Globus pallidus (tissue), 1 donor: ENCODE measurements around the gene ARFRP1.
"Not testable (repeated sequence)": the region's sequence is repeated elsewhere in the genome, so short reads cannot be mapped to it uniquely, and the experiment has no call there.

Source experiments
- DNase-seq: peaks from one replicate; pipeline ENCODE4 v3.0.0-alpha.2; 2015; ENCODE audit warnings: low spot score

ARFRP1 gene

GRCh38 chr20:63675681-63676368 lies 32.0 kb downstream of the ARFRP1 start:
- DNase-seq, result no peak

DNA sequence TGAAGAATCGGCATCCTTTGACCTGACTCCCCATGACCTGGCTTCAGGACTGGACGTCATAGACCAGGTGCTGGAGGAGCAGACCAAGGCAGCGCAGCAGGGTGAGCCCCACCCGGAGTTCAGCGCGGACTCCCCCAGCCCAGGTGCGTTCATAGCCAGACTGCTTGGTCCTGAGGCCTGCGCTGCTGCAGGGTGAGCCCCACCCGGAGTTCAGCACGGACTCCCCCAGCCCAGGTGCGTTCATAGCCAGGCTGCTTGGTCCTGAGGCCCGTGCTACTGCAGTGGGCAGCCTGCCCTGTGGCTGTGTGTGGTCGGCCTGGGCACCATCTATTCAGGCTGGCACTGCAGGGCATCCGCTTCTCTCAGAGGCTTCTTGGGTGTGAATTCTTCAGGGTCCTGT lies 33.8 kb downstream of the ARFRP1 start:
- DNase-seq, result no peak

GRCh38 chr20:63672666-63673065 lies 35.1 kb downstream of the ARFRP1 start:
- no peak for DNase-seq

DNA sequence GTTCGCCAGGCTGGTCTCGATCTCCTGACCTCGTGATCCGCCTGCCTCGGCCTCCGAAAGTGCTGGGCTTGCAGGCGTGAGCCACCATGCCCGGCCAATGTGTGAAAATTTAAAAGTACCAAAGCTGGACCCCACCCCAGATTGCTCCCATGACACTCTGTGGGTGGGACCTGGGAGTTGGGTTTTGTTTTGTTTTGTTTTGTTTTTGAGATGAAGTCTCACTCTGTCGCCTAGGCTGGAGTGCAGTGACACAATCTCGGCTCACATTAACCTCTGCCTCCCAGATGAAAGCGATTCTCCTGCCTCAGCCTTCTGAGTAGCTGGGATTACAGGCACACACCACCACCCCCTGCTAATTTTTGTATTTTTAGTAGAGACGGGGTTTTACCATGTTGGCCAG lies 36.1 kb downstream of the ARFRP1 start:
- not testable (repeated sequence) for DNase-seq

GRCh38 chr20:63668351-63668750 lies 39.4 kb downstream of the ARFRP1 start:
- no peak for DNase-seq

DNA sequence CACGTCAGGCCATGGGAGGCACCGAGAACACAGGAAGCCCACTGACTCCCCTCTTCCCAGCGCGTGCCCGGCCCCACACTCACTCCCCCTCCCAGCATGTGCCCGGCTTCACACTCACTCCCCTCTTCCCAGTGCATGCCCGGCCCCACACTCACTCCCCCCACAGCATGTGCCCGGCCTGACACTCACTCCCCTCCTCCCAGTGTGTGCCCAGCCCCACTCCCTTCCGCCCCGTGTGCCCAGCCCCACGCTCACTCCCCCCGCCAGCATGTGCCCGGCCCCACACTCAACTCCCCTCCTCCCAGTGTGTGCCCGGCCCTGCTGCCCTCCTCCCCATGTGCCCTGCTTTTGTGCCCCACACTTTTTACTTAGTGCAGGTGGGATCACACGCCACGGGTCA lies 39.9 kb downstream of the ARFRP1 start:
- no peak for DNase-seq

- no peak for DNase-seq
Observed at GRCh38 chr20:63665708-63666107, 42.1 kb downstream of the ARFRP1 start.

- DNase-seq, result no peak
Observed at GRCh38 chr20:63664861-63665594, 42.7 kb downstream of the ARFRP1 start.

GRCh38 chr20:63664143-63664851 lies 43.5 kb downstream of the ARFRP1 start:
- no peak for DNase-seq

- DNase-seq, result no peak
Observed at GRCh38 chr20:63663332-63664066, 44.3 kb downstream of the ARFRP1 start.

DNA sequence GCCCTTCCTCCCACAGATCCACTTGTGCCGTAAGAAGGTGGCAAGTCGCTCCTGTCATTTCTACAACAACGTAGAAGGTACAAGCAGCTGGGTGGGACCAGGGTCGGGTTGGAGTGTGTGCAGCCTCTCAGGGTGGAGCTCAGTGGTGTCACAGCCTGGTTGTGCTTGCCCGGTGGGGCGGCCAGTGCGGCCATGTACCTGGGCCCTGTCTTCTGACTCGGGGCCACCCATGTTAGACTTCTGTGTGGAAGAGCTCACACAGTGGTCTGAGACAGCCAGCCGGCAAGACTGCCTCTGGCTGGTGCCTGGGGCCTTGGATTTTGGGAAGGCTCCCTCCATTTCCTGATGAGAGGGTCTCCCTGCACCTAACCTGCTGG lies 45.0 kb downstream of the ARFRP1 start:
- no peak for DNase-seq

DNA sequence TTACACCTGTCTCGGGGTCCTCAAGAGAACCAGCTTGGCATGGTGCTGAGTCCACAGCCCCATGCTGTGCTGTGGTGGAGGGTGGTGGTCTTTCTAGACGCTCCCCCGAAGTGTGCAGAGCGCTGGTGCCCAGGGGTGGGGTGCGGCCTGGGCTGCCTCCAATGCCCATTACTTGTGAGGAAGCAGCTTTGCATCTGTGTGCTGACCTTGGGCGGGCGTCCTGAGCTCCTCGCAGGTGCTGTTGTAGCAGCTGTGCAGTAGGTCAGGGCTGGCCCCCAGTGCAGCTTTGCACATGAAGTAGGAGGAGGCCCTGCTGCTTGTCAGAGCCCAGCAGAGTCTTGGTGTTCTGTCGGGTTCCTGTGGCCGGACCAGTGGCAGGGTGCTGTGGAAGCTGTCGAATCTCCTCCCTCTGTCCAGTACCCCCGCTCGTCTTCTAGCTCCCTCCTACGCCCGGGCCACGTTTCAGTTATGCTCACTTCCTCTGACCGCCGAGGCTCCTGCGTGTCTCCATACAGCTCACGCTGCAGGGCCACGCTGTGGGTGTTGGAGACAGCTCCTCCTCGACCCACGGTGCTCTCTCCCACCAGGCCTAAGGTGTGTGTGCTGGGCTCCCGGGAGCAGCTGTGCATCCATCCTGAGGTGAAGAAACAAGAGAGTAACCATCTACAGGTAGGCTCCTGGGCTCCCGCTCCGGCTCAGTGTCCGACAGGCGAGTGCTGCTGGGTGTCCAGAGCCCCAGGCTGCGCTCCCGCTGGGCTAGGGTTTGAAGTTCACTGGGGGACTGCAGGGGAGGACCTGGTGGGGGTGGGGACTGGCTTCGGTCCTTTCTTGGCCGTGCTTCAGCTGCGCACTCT lies 45.6 kb downstream of the ARFRP1 start:
- no peak for DNase-seq

- DNase-seq, result no peak
Observed at GRCh38 chr20:63661108-63661507, 46.7 kb downstream of the ARFRP1 start.

DNA sequence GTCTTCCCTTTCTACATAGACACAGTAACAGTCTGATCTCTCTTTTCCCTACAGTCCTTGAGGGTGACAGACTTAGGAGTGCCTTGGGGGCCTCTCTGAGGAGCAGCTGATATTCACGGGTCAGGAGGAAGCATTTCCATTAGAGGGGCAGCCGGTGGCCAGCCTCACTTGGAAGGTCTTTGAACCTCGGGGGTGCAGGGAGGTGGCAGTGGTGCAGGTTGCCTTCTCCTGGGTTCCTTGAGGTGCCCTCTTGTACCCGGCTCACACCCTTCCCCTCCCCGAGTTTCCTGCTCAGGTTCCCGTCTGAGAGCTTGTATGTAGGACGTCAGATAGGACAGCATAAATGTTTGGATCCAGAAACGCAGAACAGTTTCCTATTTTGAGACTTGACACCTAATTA lies 47.2 kb downstream of the ARFRP1 start:
- DNase-seq, result no peak

DNA sequence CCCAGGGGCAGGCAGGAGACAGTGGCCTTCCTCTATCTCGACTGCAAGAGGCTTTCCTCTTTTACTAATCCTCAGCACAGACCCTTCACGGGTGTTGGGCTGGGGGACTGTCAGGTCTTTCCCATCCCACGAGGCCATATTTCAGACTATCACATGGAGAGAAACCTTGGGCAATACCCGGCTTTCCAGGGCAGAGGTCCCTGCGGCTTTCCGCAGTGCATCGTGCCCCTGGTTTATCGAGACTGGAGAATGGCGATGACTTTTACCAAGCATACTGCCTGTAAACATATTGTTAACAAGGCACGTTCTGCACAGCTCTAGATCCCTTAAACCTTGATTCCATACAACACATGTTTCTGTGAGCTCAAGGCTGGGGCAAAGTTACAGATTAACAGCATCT lies 47.6 kb downstream of the ARFRP1 start:
- not testable (repeated sequence) for DNase-seq

GRCh38 chr20:63659370-63659769 lies 48.4 kb downstream of the ARFRP1 start:
- DNase-seq, result no peak

GRCh38 chr20:63658749-63659187 lies 49.0 kb downstream of the ARFRP1 start:
- DNase-seq, result no peak

GRCh38 chr20:63657937-63658748 lies 49.6 kb downstream of the ARFRP1 start, which contains the start of gene RTEL1:
TSS of gene RTEL1 (plus strand) at chr20:63658312. CDS start at chr20:63659403, 1,091 bp downstream.
- peak; percentile 90 for DNase-seq

- no peak for DNase-seq
Observed at GRCh38 chr20:63657260-63657936, 50.4 kb downstream of the ARFRP1 start.

DNA sequence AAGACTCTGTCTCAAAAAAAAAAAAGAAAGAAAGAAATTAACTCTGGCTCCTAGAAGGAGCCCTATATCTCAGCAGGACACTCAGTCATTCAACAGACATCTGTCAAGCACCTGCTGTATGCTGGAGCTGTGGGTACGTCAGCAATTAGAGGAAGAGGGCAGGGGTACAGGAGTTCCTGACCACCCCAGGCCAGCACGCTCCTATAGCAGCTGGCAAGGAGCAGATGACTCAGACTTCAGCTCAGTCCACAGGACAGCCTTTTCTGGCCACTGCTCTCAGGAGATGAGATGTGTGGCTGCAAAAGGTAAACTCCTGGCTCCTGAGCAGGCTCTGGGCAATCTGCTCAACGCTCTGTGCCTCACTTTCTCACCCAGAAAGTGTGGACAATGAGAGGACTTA lies 51.3 kb downstream of the ARFRP1 start:
- DNase-seq, result no peak
